Measurements from ENCODE around the gene STAB1.
A peak's percentile ranks its signal among the peaks of the same experiment; 100 is the strongest.

The STAB1 gene

GRCh38 chr3:52527732-52528585 is 32.8 kb downstream of the STAB1 start:
- DNase-seq (ENCODE audit: low spot score), result no peak
- no peak for TF ChIP-seq CTCF (IDR thresholded peaks at IDR 0.05; ENCODE audit: extremely low read depth, missing control alignments)

- TF ChIP-seq CTCF (IDR thresholded peaks at IDR 0.05; ENCODE audit: extremely low read depth, missing control alignments), result no peak
- no peak for DNase-seq (ENCODE audit: low spot score)
Observed at GRCh38 chr3:52528586-52529375, 33.6 kb downstream of the STAB1 start.

GRCh38 chr3:52529376-52530333 is 34.5 kb downstream of the STAB1 start:
- TF ChIP-seq CTCF (IDR thresholded peaks at IDR 0.05; ENCODE audit: extremely low read depth, missing control alignments), result no peak
- no peak for DNase-seq (ENCODE audit: low spot score)

- DNase-seq (ENCODE audit: low spot score), result peak; percentile 17
- no peak for TF ChIP-seq CTCF (IDR thresholded peaks at IDR 0.05; ENCODE audit: extremely low read depth, missing control alignments)
Observed at GRCh38 chr3:52530918-52531826, 36.0 kb downstream of the STAB1 start.

- DNase-seq (ENCODE audit: low spot score), result peak; percentile 19
- TF ChIP-seq CTCF (IDR thresholded peaks at IDR 0.05; ENCODE audit: extremely low read depth, missing control alignments), result no peak
Observed at GRCh38 chr3:52531860-52532516, 36.9 kb downstream of the STAB1 start.

- no peak for TF ChIP-seq CTCF (IDR thresholded peaks at IDR 0.05; ENCODE audit: extremely low read depth, missing control alignments)
- peak; percentile 63 for DNase-seq (ENCODE audit: low spot score)
Observed at GRCh38 chr3:52532517-52532837, 37.3 kb downstream of the STAB1 start.

Data from GM20000 (cell line).